Uterus (tissue), 2 donors: ENCODE data around the gene SSBP2.
"Not testable (repeated sequence)": the region's sequence is repeated elsewhere in the genome, so short reads cannot be mapped to it uniquely, and the experiment has no call there.

Source experiments
- POLR2A ChIP-seq, 2 donors: fragments of 450-650 bp; IDR thresholded peaks; one replicate each; pipeline ENCODE4 v1.6.1; 2016; ENCODE audit warnings: antibody characterized with exemption in 2 of 2, mild to moderate bottlenecking in 1 of 2, moderate library complexity in 1 of 2
- TF ChIP-seq, protein P1 (sequence below), 4 experiments: fragments of 200-600 bp in 2 of 4; fragments of 450-650 bp in 2 of 4; sonication (generic) in 2 of 4; IDR thresholded peaks; one replicate each; pipeline ENCODE4 v1.5.1; 2016 to 2019; ENCODE audit warnings: antibody characterized with exemption in 4 of 4, mild to moderate bottlenecking in 2 of 4, moderate library complexity in 1 of 4

DNA sequence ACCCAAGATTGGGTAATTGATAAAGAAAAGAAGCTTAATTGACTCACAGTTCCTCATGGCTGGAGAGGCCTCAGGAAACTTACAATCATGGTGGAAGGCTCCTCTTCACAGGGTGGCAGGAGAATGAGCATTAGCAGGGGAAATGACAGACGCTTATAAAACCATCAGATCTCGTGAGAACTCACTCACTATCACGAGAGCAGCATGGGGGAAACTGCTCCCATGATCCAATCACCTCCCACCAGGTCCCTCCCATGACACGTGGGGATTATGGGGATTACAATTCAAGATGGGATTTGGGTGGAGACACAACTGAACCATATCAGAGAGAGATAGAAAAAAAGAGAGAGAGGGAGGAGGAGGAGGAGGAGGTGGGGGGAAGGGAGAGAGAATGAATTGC is 343.1 kb downstream of the SSBP2 start:
- TF ChIP-seq, protein P1, sequence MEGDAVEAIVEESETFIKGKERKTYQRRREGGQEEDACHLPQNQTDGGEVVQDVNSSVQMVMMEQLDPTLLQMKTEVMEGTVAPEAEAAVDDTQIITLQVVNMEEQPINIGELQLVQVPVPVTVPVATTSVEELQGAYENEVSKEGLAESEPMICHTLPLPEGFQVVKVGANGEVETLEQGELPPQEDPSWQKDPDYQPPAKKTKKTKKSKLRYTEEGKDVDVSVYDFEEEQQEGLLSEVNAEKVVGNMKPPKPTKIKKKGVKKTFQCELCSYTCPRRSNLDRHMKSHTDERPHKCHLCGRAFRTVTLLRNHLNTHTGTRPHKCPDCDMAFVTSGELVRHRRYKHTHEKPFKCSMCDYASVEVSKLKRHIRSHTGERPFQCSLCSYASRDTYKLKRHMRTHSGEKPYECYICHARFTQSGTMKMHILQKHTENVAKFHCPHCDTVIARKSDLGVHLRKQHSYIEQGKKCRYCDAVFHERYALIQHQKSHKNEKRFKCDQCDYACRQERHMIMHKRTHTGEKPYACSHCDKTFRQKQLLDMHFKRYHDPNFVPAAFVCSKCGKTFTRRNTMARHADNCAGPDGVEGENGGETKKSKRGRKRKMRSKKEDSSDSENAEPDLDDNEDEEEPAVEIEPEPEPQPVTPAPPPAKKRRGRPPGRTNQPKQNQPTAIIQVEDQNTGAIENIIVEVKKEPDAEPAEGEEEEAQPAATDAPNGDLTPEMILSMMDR (IDR thresholded peaks at IDR 0.05): not testable (repeated sequence)
- TF ChIP-seq POLR2A (IDR thresholded peaks at IDR 0.05): not testable (repeated sequence)
